ENCODE data around the gene SAT1. TPM values are rescaled to one million over a fixed set of nuclear protein-coding genes. Genes with fewer than 3 reads are reported as not detected.
A peak's percentile ranks its signal among the peaks of the same experiment; 100 is the strongest.

SAT1 gene
- total RNA-seq, 1 donor from 2014 or later = 211 TPM

GRCh38 chrX:23804578-23804977, 21.6 kb downstream of the SAT1 start:
- DNase-seq (ENCODE audit: low read depth in 2 of 2) = no peak

GRCh38 chrX:23805389-23805788, 22.4 kb downstream of the SAT1 start:
- DNase-seq (ENCODE audit: low read depth in 2 of 2) = no peak

- no peak for DNase-seq (ENCODE audit: low read depth in 2 of 2)
Observed at GRCh38 chrX:23810279-23810678, 27.3 kb downstream of the SAT1 start.

- peak; percentile 43 to 90 for DNase-seq (ENCODE audit: low read depth in 2 of 2)
Observed at GRCh38 chrX:23811108-23811651, 28.2 kb downstream of the SAT1 start.

GRCh38 chrX:23811656-23812055, 28.7 kb downstream of the SAT1 start:
- DNase-seq (ENCODE audit: low read depth in 2 of 2) = peak in 1 of 2 donors; percentile 22

- DNase-seq (ENCODE audit: low read depth in 2 of 2) = no peak
Observed at GRCh38 chrX:23813808-23814207, 30.8 kb downstream of the SAT1 start.

GRCh38 chrX:23815376-23815775, 32.4 kb downstream of the SAT1 start:
- no peak for DNase-seq (ENCODE audit: low read depth in 2 of 2)

- no peak for DNase-seq (ENCODE audit: low read depth in 2 of 2)
Observed at GRCh38 chrX:23816179-23816578, 33.2 kb downstream of the SAT1 start.

GRCh38 chrX:23817979-23818336, 35.0 kb downstream of the SAT1 start:
- DNase-seq (ENCODE audit: low read depth in 2 of 2) = no peak

- DNase-seq (ENCODE audit: low read depth in 2 of 2) = no peak
Observed at GRCh38 chrX:23819385-23820234, 36.6 kb downstream of the SAT1 start.

GRCh38 chrX:23820235-23820782, 37.3 kb downstream of the SAT1 start:
- DNase-seq (ENCODE audit: low read depth in 2 of 2) = no peak

- DNase-seq (ENCODE audit: low read depth in 2 of 2) = no peak
Observed at GRCh38 chrX:23821847-23822246, 38.9 kb downstream of the SAT1 start.

GRCh38 chrX:23822397-23822796, 39.4 kb downstream of the SAT1 start:
- DNase-seq (ENCODE audit: low read depth in 2 of 2) = no peak

GRCh38 chrX:23822841-23823240, 39.9 kb downstream of the SAT1 start:
- no peak for DNase-seq (ENCODE audit: low read depth in 2 of 2)

- DNase-seq (ENCODE audit: low read depth in 2 of 2) = no peak
Observed at GRCh38 chrX:23825675-23826074, 42.7 kb downstream of the SAT1 start.

- DNase-seq (ENCODE audit: low read depth in 2 of 2) = no peak
Observed at GRCh38 chrX:23826216-23826615, 43.2 kb downstream of the SAT1 start.

GRCh38 chrX:23826653-23827052, 43.7 kb downstream of the SAT1 start:
- no peak for DNase-seq (ENCODE audit: low read depth in 2 of 2)

- no peak for DNase-seq (ENCODE audit: low read depth in 2 of 2)
Observed at GRCh38 chrX:23828881-23829280, 45.9 kb downstream of the SAT1 start.

GRCh38 chrX:23832721-23833120, 49.7 kb downstream of the SAT1 start:
- no peak for DNase-seq (ENCODE audit: low read depth in 2 of 2)
